ENCODE data around the gene ARPC3.

DNA sequence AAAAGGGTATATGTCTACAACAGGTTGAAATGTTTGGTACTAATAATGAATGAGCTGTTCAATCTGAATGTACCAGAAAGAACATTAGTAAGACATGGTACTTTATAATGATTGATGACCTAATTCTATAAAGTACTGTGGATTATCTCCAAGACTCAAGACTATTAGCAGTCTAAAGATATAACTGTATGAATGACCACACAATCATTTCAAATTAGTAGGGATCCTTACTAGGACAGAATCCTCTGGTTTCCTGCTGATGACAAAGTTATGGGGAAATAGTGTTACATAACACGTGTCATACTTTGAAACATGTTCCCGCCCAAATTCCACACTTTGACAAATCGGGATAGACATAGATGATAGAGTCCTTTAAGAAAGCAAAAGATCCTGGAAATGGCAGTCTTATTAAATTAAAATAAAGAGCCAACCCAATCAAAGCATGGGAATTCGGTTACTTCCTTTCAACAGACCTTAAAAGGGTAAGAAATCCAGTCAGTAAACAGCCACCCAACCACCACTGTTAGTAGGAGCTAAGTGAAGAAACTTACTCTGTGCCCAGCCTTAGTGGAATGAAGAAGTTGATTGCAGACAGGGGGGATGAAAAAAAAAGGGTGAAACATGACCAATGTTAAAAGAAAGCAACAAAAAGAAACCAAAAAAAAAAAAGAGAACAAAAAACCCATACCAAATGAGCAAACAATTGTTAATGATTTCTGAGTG is 49.0 kb upstream of the ARPC3 start:
- TF ChIP-seq POLR2AphosphoS5 (IDR thresholded peaks at IDR 0.05; ENCODE audit: low read depth, low read length), result no peak
- TF ChIP-seq POLR2A (IDR thresholded peaks at IDR 0.05; ENCODE audit: low read depth, low read length), result no peak
- TF ChIP-seq TAF1 (IDR thresholded peaks at IDR 0.05; ENCODE audit: borderline replicate concordance, low read depth, low read length), result no peak

Data from GM12892 (cell line).